Measurements from ENCODE around the gene S100A11. TPM values are rescaled to one million over a fixed set of nuclear protein-coding genes. Genes with fewer than 3 reads are reported as not detected.

Gene S100A11
- total and polyA plus RNA-seq, 7 donors: 92.6 to 633 (median 156) TPM

DNA sequence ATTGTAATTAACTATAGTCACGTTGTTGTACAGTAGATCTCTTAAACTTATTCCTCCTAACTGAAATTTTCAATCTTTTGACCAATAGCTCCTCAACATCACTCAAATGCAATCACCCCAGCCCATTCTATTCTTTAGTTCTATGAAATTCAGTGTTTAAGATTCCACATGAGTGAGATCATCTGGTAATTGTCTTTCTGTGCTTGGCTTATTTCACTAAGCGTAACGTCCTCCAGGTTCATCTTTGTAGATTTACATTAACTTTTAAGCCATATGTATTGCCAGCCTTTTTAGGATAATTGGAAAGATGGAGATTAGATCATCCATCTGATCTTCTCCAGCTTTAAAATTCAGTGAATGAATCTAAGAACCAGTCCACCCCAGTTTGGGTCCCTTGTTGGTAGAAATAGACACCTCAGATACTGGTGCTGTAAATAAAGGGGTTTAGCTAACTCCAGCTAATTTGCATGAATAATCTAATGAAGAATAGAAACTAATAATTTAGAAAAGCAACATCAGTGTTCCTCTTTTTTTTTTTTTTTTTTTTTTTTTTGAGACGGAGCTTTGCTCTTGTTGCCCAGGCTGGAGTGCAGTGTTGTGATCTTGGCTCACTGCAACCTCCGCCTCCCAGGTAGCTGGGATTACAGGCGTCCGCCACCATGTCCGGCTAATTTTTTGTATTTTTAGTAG lies 50.2 kb downstream of the S100A11 start:
- H3K4me1 ChIP-seq: peaks cover 0 to 49% (median 41%) of the 10 kb centered on the region in 4 donors
- intact Hi-C loops (cut with DNase I): no loop called here
- no peak overlapping the region for H3K4me3 ChIP-seq
- 85 to 88% methylated on average over 8 of the region's 8 CpGs for WGBS, 2 donors
- no peaks in the 10 kb centered on the region for H3K27me3 ChIP-seq
- H3K9me3 ChIP-seq: no peaks in the 10 kb centered on the region
- H3K36me3 ChIP-seq: peaks cover 0 to 39% (median 18%) of the 10 kb centered on the region in 4 donors
- H3K27ac ChIP-seq: peak overlapping the region in 1 of 4 donors; percentile 98
- no peak for DNase-seq
- TF ChIP-seq POLR2AphosphoS5 (IDR thresholded peaks at IDR 0.05) (no peak), POLR2A (IDR thresholded peaks at IDR 0.05) (no peak), EP300 (IDR thresholded peaks at IDR 0.05) (no peak)
- TF ChIP-seq, protein P1, sequence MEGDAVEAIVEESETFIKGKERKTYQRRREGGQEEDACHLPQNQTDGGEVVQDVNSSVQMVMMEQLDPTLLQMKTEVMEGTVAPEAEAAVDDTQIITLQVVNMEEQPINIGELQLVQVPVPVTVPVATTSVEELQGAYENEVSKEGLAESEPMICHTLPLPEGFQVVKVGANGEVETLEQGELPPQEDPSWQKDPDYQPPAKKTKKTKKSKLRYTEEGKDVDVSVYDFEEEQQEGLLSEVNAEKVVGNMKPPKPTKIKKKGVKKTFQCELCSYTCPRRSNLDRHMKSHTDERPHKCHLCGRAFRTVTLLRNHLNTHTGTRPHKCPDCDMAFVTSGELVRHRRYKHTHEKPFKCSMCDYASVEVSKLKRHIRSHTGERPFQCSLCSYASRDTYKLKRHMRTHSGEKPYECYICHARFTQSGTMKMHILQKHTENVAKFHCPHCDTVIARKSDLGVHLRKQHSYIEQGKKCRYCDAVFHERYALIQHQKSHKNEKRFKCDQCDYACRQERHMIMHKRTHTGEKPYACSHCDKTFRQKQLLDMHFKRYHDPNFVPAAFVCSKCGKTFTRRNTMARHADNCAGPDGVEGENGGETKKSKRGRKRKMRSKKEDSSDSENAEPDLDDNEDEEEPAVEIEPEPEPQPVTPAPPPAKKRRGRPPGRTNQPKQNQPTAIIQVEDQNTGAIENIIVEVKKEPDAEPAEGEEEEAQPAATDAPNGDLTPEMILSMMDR (IDR thresholded peaks at IDR 0.05): no peak

DNA sequence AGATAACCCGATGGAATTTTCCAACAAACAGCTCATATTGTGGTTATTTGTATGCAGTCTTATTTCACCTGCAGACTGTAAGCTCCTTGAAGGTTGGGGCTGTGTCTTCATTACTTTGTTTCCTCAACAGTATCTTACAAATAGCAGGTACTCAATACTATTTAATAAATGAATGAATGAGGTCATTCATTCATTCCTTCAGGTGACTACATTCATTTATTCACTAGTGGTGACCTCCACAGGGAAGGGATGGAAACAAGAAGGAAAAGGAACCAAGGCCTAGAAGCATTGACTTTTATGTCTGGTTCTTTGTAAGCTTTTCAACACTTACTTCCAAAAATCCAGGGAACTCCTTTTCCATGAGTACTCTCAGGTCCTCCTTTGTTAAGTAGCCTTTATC lies 51.0 kb downstream of the S100A11 start:
- no peak for DNase-seq
- peaks cover 0 to 41% (median 39%) of the 10 kb centered on the region in 4 donors for H3K4me1 ChIP-seq
- intact Hi-C loops (cut with DNase I): no loop called here
- H3K27me3 ChIP-seq: no peaks in the 10 kb centered on the region
- H3K4me3 ChIP-seq: no peak overlapping the region
- peaks cover 0 to 43% (median 19%) of the 10 kb centered on the region in 4 donors for H3K36me3 ChIP-seq
- no peaks in the 10 kb centered on the region for H3K9me3 ChIP-seq
- TF ChIP-seq, protein P1 (IDR thresholded peaks at IDR 0.05): no peak
- TF ChIP-seq POLR2AphosphoS5 (IDR thresholded peaks at IDR 0.05): no peak
- no peak overlapping the region for H3K27ac ChIP-seq
- WGBS, 2 donors: 88 to 92% methylated on average over 1 of the region's 1 CpG

DNA sequence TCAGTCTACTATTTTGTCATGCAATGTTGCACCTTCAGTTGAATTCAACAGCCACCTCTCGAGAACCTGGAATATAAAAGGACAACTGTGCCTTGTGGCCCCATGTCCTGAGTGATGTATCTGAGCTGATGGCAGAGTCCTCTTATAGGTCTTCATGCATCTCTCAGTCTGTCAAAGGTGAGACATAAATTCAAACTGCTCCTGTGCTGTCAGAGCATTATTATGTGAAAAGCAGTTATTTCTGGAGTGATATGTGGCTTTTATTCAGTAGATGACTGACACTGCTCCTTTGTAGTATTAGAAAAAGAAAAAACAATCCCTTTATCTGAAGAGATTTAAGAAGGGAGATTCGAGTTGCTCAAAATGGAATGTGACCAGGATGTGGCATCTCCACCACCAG lies 51.5 kb downstream of the S100A11 start:
- Histone ChIP-seq H3K36me3 (peaks cover 0 to 43% (median 19%) of the 10 kb centered on the region in 4 donors), H3K27me3 (no peaks in the 10 kb centered on the region), H3K9me3 (no peaks in the 10 kb centered on the region), H3K4me1 (peaks cover 0 to 38% (median 36%) of the 10 kb centered on the region in 4 donors), H3K27ac (no peak overlapping the region), H3K4me3 (no peak overlapping the region)
- WGBS, 2 donors: 82 to 89% methylated on average over 2 of the region's 2 CpGs
- intact Hi-C loops (cut with DNase I): no loop called here
- TF ChIP-seq POLR2A (IDR thresholded peaks at IDR 0.05) (no peak), POLR2AphosphoS5 (IDR thresholded peaks at IDR 0.05) (no peak), EP300 (IDR thresholded peaks at IDR 0.05) (no peak)
- TF ChIP-seq, protein P1 (IDR thresholded peaks at IDR 0.05): no peak
- no peak for DNase-seq

DNA sequence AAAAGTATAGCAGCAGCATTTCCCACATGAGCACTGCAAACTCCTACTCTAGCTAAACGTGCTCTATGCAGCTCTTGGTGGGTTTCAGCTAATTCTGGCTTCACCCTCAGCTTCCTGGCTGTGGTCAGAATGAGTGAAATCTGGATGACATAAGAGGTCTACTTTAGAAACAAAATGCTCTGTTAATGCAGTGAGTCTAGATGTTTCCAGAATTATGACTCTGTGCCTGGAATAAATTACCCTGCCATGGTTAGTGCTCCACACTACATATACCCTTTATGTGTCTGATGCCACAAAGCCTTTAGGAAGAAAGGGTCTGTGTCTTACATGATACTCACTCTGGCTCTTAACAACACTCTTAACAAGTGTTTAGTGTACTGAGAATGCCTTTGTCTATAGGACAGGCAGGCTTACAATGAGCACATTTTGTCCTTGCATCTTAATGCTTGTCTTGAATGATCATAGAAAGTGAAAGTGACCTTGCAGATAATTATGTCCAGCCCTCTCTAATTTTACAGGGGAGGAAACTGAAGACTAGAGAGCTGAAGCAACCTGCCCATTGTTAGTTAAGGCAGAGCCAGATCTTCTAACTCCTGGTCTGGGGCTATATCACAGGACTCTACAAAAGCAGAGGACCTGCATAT lies 52.4 kb downstream of the S100A11 start:
- TF ChIP-seq, protein P1 (IDR thresholded peaks at IDR 0.05): no peak
- TF ChIP-seq POLR2AphosphoS5 (IDR thresholded peaks at IDR 0.05): no peak
- TF ChIP-seq POLR2A (IDR thresholded peaks at IDR 0.05): no peak
- TF ChIP-seq EP300 (IDR thresholded peaks at IDR 0.05): no peak
- no peaks in the 10 kb centered on the region for H3K27me3 ChIP-seq
- peaks cover 0 to 43% (median 19%) of the 10 kb centered on the region in 4 donors for H3K36me3 ChIP-seq
- DNase-seq: no peak
- intact Hi-C loops (cut with DNase I): no loop called here
- no peaks in the 10 kb centered on the region for H3K9me3 ChIP-seq
- 50 to 63% methylated on average over 1 of the region's 1 CpG for WGBS, 2 donors
- peaks cover 0 to 35% (median 30%) of the 10 kb centered on the region in 4 donors for H3K4me1 ChIP-seq
- no peak overlapping the region for H3K27ac ChIP-seq
- H3K4me3 ChIP-seq: no peak overlapping the region

Small RNA genes within 50 kb of the gene (small RNA-seq; reads per million reads assigned to genes)
- gene SPTLC1P4: 0 reads per million in 3 donors

Other genes with a start within 250 kb of the S100A11 start
- gene TDRKH, start 246.5 kb downstream of the S100A11 start, total RNA-seq: 1 to 10 TPM; 3.7 to 4.9 (median 3.9) TPM
- gene TDRKH, start 246.5 kb downstream of the S100A11 start, polyA plus RNA-seq: 1 to 10 TPM; 1.8 to 5.5 (median 2.3) TPM
- gene LINGO4, start 231.6 kb downstream of the S100A11 start, total RNA-seq: under 1 TPM in 1 of 4 donors, not detected in 3; 0.16 TPM
- under 1 TPM in 1 of 3 donors, not detected in 2; 0.13 TPM for gene LINGO4, start 231.6 kb downstream of the S100A11 start, polyA plus RNA-seq
- gene RORC, start 205.2 kb downstream of the S100A11 start, total RNA-seq: under 1 TPM in 3 of 4 donors, not detected in 1; 0.27 to 0.71 (median 0.49) TPM
- gene RORC, start 205.2 kb downstream of the S100A11 start, polyA plus RNA-seq: 10 to 100 TPM in 2 of 3 donors, 1 to 10 TPM in 1; 7.1 to 18.0 (median 10.4) TPM
- gene C2CD4D, start 197.2 kb downstream of the S100A11 start, total RNA-seq: not detected
- gene C2CD4D, start 197.2 kb downstream of the S100A11 start, polyA plus RNA-seq: under 1 TPM; 0.20 to 0.69 (median 0.60) TPM
- gene THEM5, start 183.3 kb downstream of the S100A11 start, total RNA-seq: not detected
- gene THEM5, start 183.3 kb downstream of the S100A11 start, polyA plus RNA-seq: not detected
- 10 to 100 TPM; 16.1 to 21.9 (median 17.3) TPM for gene THEM4, start 127.5 kb downstream of the S100A11 start, total RNA-seq
- 10 to 100 TPM in 1 of 3 donors, 1 to 10 TPM in 2; 4.9 to 13.5 (median 5.4) TPM for gene THEM4, start 127.5 kb downstream of the S100A11 start, polyA plus RNA-seq
- 10 to 100 TPM; 20.2 to 57.9 (median 43.0) TPM for gene S100A10, start 43.1 kb downstream of the S100A11 start, total RNA-seq
- gene S100A10, start 43.1 kb downstream of the S100A11 start, polyA plus RNA-seq: 1,000 to 10,000 TPM; 1,087 to 1,816 (median 1,723) TPM
- not detected for gene TCHHL1, start 52.1 kb upstream of the S100A11 start, total RNA-seq
- not detected for gene TCHHL1, start 52.1 kb upstream of the S100A11 start, polyA plus RNA-seq
- under 1 TPM in 3 of 4 donors, not detected in 1; under 0.01 to 0.28 (median 0.16) TPM for gene TCHH, start 78.4 kb upstream of the S100A11 start, total RNA-seq
- under 1 TPM in 1 of 3 donors, not detected in 2; 0.10 TPM for gene TCHH, start 78.4 kb upstream of the S100A11 start, polyA plus RNA-seq
- not detected for gene RPTN, start 122.2 kb upstream of the S100A11 start, total RNA-seq
- gene RPTN, start 122.2 kb upstream of the S100A11 start, polyA plus RNA-seq: not detected
- gene HRNR, start 187.2 kb upstream of the S100A11 start, total RNA-seq: not detected
- under 1 TPM in 1 of 3 donors, not detected in 2; under 0.01 TPM for gene HRNR, start 187.2 kb upstream of the S100A11 start, polyA plus RNA-seq

Measured in sigmoid colon (tissue), 7 donors.